GM18520 (cell line): ENCODE results near the gene OR52I2.
A peak's percentile ranks its signal among the peaks of the same experiment; 100 is the strongest.

Experiments
- ATAC-seq: cut with Tn5 transposase; IDR thresholded peaks from one replicate; pipeline ENCODE4 v1.9.1; 2021; ENCODE audit not compliant: unreplicated experiment

The OR52I2 gene

GRCh38 chr11:4607781-4608666 is 26.5 kb downstream of the OR52I2 start, which contains the start of gene TRIM68:
Gene TRIM68, minus strand, starts transcription at chr11:4608231. Its CDS starts 2,727 bp downstream, at chr11:4605504.
- ATAC-seq: peak; percentile 100

- ATAC-seq: no peak
Observed at GRCh38 chr11:4610258-4610935, 28.9 kb downstream of the OR52I2 start.

GRCh38 chr11:4611986-4612385 is 30.4 kb downstream of the OR52I2 start:
- no peak for ATAC-seq

- no peak for ATAC-seq
Observed at GRCh38 chr11:4615856-4616444, 34.4 kb downstream of the OR52I2 start.

GRCh38 chr11:4619514-4619913 is 38.0 kb downstream of the OR52I2 start:
- no peak for ATAC-seq

- ATAC-seq: no peak
Observed at GRCh38 chr11:4626207-4627099, 44.9 kb downstream of the OR52I2 start.

GRCh38 chr11:4636136-4636535 is 54.6 kb downstream of the OR52I2 start:
- ATAC-seq: no peak

- peak; percentile 80 for ATAC-seq
Observed at GRCh38 chr11:4636962-4637661, 55.6 kb downstream of the OR52I2 start, which contains the start of gene OR51D1. Gene OR51D1, plus strand, starts transcription at chr11:4637477. Its CDS starts 2,314 bp downstream, at chr11:4639791.

GRCh38 chr11:4637662-4638047 is 56.1 kb downstream of the OR52I2 start:
- ATAC-seq: no peak

GRCh38 chr11:4639931-4640330 is 58.4 kb downstream of the OR52I2 start:
- no peak for ATAC-seq

- ATAC-seq: no peak
Observed at GRCh38 chr11:4641501-4641900, 60.0 kb downstream of the OR52I2 start.

GRCh38 chr11:4642043-4642442 is 60.5 kb downstream of the OR52I2 start:
- ATAC-seq: no peak
